HG03064 (cell line): ENCODE results near the gene SYT6.

Experiments
- ATAC-seq: cut with Tn5 transposase; IDR thresholded peaks from one replicate; pipeline ENCODE4 v1.9.1; 2021; ENCODE audit warnings: low read depth; ENCODE audit not compliant: unreplicated experiment

The SYT6 gene

DNA sequence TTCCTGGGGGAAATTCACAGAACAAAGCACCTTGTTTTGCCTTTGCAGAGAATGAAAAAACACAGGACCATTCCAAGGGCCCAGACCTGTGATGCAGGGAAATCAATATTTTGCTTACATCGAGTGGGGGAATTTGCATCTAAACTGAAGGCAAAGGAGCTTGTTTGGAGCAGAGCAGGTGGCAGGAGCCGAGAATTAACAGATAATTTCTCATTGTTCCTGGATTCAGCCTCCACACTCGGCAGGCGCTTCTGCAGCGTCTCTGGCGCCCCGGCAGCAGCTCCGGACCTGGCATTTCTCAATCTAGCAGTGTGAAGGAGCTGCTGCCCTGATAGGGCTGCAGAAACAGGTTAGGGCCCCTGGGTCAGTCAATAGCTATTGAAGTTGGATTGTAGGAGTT lies 2.0 kb upstream of the SYT6 start:
- no peak for ATAC-seq

DNA sequence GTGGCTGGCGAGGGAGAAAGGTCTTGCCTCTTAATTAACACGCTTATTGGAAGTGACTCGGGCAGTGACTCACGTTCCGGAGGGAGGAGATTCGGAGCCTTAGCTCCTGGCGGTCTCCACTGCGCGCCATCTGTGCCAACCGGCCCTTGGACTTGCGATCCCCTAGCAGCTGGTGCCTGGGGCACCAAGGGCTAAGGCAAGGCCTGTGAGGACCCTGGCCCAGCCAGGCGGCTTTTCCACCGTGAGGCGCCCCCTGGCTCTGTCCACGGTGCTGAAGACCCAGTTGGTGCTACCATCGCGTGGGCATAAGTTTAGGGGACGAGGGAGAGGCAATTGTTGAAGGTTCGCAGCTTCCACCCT lies 1.3 kb upstream of the SYT6 start:
- ATAC-seq: no peak

DNA sequence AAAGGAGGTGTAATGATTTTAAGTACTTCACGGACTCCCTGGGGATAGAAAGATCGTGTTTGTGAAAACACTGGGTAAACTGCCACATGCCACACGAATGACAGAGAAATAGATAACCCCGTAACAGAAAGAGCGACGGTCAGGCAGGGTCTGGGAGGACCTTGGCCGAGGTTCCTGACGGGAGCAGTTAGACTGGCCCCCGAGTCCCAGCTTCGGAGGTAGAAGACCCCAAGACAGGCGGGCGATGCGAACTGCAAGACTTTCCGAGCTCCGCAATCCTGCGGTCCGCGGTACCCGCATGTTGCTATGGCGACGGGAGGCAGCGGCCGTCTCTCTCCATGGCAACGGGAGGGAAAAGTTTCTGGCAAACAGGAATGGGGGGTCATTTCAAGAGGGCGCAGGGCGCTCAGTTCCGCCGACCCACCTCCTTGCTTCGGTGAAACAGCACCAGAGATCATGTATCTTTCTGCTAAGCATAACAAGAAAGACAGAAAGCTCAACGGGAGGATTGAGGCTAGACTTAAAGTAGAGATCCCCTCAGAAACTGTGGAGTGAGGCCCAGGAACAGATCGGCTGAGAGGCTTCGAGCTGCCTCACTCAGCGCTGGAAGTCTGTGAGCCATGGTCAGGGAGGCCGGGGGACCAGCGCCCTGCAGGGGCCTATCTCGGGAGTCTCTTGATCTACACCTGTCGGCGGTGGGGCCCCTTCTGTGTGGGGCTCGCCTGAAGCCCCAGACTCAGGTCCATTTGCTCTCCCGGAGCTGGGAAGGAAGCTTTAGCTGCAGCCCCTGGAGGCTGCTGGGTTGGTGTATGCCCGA lies 685 bp upstream of the SYT6 start:
- no peak for ATAC-seq

DNA sequence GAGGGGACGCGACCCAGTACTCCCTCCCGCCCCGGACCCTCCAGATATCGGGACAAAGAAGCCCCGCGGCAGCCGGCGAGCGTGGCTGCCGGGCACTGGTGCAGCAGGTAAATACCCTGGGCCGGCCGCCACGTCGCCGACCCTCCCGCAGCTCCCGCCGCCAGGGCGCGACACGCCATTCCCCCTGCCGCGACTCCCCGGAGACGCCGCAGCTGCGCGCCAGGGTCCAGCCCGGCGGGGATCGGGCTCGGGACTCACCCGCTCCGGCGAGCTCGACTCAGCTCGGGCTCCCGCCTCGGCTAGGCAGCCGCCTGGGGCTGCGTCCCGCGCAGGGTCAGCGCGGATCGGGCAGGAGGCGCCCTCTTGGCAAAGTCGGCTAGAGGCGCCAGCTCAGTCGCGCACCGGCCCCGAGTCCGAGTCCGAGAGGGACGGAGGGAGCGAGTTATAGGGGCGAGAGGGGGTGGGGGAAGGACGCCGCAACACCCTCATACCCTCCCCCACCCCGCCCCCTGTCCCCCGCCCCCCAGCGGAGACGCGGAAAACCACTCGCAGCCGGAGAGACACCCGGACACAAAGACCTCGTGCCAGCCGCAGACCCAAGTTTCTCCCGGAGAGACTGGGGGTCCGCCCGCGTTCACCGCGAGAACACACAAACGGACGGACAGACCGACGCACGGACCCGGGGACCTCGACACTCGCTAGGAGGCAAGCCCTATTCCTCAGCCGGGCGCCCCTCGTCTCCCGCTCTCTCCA lies 985 bp downstream of the SYT6 start:
- no peak for ATAC-seq

DNA sequence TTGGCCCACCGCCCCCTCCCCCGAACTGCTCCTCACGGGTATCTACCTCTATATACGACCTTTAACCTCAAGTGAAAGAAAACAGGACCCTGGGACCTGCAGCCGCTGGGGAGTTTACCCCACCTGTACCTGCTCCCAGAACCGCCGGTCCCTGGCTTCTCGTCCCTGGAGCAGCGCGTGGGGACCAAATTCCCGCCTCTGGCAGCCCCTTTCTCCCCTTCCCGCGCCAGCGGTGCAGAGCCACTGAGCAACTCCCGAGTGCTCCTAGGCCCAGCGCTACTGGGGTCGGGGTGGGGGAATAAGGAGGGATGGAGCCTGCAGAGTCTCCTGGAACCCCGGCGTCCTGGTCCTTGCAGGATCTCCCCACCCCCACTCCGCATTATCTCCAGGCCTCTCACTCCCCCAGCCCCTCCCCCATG lies 1.6 kb downstream of the SYT6 start:
- no peak for ATAC-seq

DNA sequence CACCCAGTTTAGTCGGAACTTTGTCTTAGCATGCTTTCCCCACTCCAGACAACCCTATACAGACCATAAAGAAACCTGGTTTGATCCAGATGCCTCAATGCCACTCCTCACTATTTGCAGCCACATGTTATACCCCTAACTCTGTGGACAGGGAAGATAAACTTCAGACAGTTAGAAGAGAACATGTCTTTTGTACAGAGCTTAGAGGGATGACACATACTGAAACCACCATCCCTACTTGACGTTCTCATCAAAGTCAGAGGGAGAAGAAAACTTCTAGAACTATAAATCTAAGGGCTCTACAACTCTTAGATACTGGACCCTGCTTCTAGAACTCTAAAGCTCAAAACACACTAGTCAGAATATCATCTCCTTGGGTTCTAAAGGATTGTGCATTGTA lies 3.7 kb downstream of the SYT6 start:
- no peak for ATAC-seq

DNA sequence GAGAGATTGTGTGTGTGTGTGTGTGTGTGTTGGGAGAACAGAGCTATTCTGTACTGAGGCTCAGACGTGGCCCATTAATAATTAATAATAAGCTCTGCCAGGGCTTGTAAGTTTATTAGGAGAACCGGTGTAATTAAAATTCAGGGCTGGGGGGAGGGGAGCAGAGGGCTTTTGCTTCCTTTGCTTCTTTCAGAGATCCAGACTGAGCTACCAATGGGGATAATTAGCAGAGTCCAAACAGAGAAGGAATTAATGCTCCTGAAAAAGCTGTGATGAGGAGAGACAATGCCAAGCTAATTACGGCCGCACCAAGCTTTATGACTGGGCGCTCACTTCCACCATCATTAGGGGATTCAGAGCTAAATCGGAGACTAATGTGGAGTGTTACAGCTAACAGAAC lies 4.5 kb downstream of the SYT6 start:
- ATAC-seq: no peak

DNA sequence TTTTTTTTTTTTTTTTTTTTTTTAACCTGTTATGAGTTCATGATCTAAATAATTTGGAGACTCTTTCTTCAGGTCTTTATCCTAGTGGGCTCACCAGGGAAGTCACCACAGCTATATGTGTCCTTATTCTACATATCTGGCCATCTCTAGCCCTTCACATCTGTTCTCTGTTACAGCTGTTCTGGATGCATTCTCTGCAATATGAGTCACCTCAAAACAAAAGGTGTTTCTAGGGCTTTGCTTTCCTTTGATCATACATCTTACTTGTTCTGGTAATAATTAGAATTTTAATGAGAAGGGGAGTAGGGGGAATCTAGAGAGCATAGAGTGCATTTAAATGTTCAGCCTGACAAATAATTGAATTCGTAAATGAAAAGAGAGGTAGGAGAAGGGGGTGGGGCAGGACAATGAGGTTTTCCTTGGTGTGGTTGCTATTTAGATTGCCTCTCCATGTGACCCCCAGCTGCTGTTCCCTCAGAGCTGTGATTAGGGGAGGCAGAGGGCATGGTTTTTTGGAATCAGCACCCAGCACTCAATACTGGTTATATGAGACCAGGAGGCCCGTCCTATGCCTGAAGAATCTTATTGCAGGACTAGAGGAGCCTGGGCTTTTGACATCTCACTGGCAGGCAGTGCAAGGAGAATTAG lies 8.0 kb downstream of the SYT6 start:
- ATAC-seq: no peak

DNA sequence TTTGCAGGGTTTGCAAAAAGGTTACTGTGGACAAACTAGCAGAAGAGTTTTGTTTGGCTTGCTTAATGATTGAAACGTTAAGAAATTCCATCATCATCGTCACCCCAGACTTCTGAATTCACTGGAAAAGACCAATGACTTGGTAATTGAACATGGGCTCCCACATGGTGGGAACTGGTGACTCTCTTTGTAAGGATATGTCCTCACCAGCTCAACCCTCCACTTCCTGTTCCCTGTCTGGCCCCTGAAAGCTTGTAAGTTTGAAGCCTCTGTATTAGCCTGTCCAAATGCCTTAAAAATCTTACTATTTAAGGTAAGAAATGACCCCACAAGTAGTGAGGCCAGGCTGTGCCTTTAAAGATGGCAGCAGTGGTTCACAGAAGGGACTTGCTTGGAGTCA lies 9.7 kb downstream of the SYT6 start:
- ATAC-seq: no peak

DNA sequence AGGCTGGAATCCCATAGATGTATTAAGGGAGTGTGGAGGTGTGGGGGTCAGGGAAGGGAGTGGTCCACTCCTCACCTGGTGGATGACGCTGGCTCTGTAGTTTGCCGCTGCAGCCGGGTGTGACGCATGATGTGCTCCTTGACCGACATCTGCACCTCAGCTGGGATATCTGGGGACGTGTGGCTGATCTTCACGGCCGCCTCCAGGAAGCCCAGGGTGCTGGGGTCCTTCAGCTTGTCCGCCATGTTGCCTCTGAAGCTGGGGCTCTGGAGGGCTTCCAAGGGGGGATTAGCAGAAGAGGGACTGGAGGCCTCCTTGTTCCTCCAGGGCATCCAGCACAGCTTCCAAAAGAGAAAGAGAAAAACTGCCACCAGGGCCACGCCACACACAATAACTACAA lies 14.1 kb downstream of the SYT6 start:
- no peak for ATAC-seq

DNA sequence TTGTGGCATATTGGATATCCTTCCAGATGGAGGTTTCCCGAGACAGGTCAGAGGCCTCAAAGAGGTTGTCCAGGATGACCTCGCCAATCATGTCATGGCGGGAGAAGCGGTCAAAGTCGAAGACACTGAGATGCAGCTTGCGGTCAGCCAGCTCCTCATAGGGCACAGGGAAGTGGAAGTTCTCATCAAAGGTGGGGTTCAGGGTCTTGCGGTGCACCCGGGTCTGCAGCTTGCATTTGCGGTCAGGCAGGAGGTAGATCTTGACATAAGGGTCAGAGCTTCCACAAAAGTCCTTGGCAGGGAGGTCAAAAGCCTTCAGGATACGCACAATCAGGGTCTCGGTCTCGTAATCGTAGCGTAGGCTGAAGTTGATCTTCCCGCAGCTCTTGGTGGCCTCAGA lies 16.2 kb downstream of the SYT6 start:
- ATAC-seq: no peak

DNA sequence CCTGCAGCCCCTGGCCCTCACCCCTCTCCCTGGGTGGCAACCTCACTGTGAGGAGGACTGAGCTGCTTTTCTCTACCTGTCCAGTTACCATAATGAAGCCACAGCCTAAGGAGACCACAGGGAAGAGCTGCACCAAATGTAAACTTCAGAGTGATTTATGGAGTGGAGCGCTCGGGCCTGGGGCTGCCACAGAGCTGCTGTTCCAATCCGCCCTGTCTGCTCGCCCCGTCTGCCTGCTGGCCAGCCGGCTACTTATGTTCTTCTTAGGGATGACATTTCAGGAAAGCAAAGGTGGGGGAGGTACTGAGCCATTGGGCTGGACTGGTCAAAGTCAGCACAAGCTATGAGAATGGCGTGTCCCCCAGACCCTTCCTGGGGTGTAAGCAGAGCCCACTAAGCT lies 17.9 kb downstream of the SYT6 start:
- no peak for ATAC-seq

DNA sequence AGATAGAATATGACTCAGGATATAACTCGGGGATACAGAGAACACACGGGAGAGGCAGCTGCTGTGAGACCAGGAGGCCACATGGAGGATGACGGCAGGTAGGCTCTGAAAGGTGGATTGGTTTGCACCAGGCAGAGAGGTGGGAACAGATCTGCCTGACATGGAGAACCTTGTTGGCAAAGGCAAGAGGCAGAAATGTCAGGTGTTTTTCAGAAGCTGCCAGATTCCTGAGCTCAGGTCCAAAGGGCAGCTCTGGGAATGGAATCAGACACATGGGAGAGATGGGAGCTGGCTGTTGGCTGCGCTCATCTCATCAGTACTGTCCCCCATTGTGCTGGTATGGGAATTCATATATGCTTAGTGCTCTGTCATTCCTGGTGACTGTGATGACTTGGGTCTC lies 19.2 kb downstream of the SYT6 start:
- ATAC-seq: no peak

DNA sequence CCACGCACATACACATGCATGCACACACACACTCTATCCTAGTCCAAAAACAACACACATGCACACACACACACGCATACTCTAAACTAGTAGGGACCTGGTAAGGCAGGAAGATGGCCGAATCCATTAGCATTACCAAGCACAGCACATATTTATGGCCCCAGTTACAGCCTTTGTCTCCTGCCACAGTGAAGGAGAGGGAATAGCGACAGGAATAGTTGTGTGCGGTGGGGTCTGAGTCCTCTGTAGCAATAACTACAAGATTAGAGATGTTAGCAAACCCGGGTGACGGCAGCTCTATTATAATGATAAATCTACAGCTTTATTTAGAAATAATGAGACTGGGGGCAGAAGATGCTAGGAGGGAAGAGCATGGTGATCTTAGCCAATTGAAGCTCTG lies 20.5 kb downstream of the SYT6 start:
- ATAC-seq: no peak

DNA sequence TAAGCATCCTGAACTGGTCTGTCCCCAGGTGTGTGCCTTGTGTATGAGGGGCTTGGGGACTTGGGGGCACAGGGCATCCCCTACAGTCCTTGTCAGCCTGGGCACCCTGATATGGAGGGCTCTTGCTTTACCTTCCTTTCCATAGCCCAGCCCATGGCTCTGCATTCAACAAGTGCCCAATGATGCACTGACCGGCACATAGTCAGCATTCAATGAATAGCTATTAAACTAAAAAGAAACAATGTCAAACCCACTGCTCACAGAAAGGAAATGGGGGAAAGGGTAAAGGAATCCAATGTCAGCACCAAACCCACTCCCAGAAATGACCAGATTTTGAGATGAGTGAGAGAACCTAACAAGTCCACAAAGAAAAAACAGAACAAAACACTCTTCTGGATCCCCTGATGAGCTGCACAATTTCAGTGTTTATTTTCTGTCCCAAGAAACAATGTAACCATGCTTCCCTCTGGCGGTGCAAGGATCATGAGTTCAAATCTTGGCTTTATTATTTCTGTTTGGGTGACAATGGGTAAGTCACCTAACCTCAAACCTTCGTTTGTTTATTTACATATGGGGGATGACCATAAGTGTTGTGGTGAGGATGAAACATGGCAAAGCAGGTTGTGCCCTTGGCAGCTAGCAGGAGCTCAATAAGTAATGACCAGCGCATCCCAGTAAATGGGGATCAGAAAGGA lies 22.0 kb downstream of the SYT6 start:
- ATAC-seq: no peak

DNA sequence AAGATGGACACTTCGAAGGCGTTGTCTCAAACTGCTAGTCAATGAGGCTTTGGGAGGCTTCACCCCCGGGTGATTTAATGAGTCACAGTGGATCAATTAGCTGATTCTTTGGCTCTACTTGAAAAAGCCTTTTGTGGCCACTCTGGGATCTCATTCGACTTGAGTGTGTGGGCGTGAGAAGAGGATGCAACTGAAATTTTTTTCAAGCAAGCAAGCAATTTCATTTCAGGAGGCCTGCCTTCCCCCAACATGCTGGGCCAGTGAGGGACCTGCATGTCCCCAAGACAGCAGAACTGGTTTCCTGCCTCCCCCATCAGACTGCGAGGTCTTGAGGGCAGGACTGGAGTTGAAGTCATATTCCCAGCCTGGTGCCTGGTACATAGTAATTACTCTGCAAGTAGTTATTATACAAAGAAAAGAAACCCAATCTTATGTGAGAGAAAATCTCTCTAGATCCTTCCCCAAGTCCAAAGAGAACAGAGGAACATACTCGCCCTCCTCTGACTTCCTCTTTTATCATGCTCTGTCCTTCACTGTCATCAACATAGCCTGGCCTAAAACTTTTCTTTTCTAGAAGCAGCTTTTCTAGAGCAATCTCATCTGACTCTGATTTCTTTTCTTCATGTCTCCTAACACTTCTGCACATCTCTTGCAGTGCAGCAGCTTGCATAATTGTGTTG lies 22.7 kb downstream of the SYT6 start:
- ATAC-seq: no peak

DNA sequence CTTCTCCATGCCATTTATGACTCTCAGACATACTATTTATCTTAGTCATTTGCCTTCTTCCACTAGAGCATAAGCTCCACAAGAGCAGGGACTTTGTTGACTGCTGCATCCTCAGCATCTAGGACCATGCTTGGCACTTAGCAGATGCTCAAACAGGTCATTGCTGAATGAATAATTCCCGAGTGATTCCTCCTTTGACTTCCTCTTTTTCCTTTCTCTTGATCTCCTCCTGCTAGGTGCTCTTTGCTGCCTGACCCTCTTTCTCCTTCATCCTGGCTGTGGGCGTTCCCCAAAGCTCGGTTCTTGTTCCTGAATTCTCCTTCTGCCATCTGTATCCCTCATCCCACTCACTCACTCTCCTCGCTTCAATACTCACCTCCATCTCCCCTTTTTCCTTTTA lies 23.5 kb downstream of the SYT6 start:
- ATAC-seq: no peak

DNA sequence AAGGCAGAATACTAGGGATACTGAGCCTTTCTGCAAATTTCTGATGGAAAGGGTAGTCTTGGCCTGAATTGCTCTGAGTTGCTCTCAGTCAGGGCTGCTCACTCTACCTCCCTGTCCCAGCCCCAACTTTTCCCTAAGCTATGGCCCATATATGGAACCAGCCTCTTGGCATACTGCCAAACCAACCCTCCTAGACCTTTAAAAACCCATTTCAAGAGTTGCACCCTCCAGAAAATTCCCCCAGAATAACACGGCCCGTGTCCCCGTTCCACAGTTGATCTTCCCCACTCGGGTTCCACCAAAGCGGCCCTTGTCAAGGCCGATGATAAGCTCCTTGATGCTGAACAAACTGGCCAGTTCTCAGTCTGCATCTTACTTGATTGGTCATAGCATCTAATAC lies 25.4 kb downstream of the SYT6 start:
- no peak for ATAC-seq

DNA sequence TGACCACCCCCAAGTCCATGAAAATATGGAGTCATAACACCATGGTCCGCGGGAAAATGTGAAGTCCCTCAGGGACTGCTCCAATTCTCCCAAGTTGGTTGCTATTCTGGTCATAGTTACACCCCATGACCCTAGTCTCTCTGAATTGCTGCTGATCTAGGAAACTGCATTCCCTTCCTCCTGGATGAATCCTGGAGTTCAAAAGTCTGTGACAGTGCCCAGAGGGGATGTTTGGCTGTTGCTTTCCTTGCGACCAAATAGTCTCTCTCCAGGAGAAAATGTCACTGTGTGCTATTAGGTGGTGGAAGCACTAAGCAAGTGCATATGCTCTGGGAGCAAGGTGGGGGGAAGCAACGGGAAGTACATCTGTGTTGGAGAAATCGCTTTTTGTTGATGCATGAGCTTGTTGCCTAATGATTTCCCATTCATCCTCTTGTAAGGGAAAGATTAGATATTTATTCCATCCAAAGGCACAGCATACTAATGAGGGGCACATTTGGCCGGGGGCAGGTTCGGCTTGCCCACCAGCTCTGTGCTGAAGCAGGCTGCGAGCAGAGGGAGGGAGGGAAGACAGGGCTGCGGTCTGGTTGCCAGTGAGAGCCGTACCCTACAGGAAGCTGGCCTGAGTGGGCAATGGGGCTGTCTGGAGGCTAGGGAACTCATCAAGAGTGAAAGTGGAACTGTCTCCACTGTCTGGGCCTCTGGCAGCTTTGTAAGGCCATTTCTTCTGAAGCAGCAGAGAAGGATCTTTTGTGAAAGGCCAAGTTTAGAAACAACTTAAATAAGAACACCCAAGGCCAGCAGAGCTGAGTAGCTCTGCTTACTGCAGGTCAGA lies 27.2 kb downstream of the SYT6 start:
- peak; percentile 90 for ATAC-seq

DNA sequence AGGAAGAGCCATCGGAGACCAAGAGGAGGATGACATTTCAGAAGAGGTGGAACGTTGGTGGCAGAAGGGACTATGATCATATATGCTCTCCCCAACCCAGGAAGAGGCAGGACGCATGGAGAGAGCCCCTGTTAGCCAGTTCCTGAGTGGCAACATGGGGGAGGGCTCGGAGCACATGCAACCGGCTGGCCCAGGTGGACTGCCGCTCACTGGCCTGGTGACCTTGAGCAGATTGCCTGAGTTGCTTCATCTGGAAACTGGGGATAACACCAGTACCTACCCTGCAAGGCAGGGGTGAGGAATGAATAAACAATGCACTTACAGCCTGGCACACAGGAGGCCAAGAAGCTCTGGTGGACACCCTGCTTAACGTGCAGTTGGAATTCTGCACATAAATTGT lies 29.0 kb downstream of the SYT6 start:
- ATAC-seq: no peak
